Smooth muscle cell of the coronary artery (primary cell): Measurements from ENCODE around the gene PPARA. TPM values are rescaled to one million over a fixed set of nuclear protein-coding genes. Genes with fewer than 3 reads are reported as not detected.

Experiments used
- total RNA-seq: library from RNA; depleted of rRNA; stranded (reverse); fragments of >200 nt; gene quantifications from 2 replicates; pipeline ENCODE4 v1.2.3, GENCODE V29; 2014; ENCODE audit warnings: low replicate concordance

PPARA gene
- 10.7 and 12.5 TPM in 2 replicates for total RNA-seq

DNA sequence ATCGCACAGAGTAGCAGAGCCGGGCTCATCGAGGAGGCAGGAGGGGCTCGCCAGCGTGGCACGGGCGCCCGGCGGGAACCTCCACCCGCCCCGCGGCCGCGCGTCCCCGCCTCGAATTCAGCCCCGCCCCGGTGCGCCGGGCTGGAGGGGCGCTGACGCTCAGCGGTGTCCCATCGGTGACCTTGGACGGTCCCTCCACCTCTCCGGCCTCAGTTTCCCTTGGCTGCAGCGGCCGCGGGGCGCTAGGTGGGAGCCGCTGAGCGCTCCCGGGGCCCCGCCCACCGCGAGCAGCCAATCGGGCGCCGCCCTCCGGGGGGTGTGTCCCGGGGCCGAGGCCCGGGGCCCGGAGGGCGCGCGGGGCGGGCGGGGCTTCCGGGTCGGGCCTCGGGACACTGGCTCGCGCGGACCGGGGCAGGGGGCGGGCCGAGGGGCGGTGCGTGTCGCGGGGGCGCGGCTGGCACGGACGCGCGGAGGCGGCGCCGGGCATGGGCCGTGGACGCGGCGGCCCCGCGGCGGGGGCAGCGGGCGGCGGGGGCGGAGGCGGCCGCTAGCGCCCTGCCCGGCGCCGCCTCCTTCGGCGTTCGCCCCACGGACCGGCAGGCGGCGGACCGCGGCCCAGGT is at the start of gene PPARA:
TSS of gene PPARA (plus strand) at position 493 of the 621 bp plus-strand sequence. CDS start 47,858 bp downstream, outside the sequence.

DNA sequence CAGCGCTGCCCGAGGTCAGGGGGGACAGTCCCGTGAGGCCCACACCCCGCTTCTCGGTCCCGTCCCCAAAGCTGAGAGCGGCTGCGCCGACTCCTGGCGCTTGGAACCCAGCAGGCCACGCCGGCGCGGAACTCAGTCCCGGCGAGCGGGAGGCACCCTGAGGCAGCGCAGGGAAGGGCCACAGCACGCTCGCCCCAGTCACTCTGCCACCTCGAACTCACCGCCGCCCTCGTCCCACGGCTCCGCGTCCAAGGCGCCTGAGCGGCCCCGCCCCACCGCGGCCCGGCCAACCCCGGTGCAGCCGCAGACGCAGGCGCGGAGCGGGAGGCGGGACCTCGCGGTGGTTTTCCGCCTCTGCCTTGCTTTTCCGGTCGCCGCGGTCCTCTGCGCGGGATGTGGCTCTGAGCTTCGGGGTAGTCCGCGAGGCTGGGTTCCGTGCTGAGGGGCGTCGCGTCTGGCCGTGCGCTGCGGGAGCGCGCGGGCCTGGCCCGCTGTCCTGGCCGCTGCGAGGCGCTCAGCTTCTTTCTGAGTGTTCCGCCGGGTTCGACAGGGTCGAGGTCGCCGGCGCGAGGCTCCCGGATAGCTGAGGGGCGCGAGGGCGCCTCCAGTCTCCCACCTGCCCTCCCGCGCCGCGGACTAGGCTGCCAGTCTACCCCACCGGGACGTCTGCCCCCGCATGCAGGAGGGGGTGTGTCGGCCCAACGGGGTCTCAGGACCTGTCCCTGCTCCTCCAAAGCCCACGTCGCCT is 99.9 kb downstream of the PPARA start, which contains the start of gene CDPF1:
TSS of gene CDPF1 (minus strand) at position 259 of the 748 bp plus-strand sequence. CDS start 2,009 bp downstream, outside the sequence.

DNA sequence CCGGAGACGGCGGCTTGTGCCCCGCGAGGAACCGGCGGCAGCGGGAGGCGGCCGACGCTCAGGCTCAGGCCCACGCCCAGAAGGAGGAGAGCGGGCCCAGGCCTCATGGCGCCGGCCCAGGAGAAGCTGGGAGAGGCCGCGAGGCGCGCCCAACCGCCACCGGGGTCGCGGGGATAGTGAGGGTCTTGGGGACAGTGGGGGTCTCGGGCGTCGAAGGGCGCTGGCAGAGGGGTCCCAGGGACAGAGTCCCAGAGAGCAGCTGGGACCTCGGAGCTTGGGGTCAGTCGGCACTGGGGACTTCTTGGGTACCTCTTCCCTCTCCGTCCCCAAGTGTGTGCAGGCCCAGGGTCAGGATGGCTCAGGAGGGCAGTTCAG is 112.9 kb downstream of the PPARA start, which contains the start of gene PKDREJ:
TSS of gene PKDREJ (minus strand) at position 128 of the 375 bp plus-strand sequence. CDS start at position 107, 21 bp downstream.

DNA sequence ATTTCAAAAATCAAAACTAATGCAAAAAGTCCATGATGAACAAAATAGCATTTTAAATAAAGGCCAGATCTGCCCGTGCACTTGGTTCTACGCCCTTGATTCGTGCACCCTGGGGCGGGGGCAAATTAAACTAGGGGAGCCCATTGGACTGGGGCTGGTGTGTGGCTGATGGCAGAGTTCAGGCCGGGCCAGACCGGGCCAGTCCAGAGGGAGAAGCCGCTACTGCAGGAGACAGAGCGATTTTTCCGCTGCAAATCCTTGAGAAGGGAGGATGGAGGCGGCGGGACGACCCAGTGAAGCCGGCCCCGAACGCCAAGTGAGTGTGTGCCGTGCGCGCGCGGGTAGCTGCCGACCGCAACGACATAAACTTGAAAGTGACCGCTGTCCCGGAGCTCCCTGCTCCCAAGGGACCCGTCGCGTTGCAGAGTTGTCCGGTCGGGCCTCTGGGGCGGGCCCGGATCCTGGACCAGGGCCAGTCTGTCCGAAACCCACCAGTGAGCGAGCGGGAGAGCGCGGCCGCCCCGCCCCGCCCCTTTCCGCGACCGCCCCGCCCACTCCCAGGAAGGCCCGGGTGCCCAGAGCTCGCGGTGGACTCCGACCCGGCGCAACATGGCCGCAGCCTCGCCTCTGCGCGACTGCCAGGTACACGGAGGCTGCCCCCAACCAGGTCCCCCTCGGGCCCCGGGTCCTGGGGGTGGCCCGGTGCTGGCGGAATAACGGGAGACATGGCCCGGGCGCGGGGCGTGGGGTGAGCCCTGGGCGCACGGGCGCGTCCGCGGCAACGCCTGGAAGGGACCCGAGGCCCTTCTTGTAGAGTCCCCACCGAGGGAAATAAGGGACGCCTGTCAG is 117.3 kb downstream of the PPARA start, which contains the start of gene TTC38:
TSS of gene TTC38 (plus strand) at position 578 of the 849 bp plus-strand sequence. CDS start at position 610, 32 bp downstream.

Other genes starting within 250 kb of the PPARA start
- gene WNT7B, start 173.4 kb upstream of the PPARA start, total RNA-seq: not detected in 2 replicates
- 3.2 and 8.8 TPM in 2 replicates for gene CDPF1, start 99.8 kb downstream of the PPARA start, total RNA-seq
- under 0.01 TPM in 1 of 2 replicates, not detected in the other for gene PKDREJ, start 112.8 kb downstream of the PPARA start, total RNA-seq
- gene TTC38, start 117.5 kb downstream of the PPARA start, total RNA-seq: 21.3 and 22.2 TPM in 2 replicates
- 1.8 TPM in 1 of 2 replicates, not detected in the other for gene GTSE1, start 146.3 kb downstream of the PPARA start, total RNA-seq
- gene TRMU, start 185.2 kb downstream of the PPARA start, total RNA-seq: 26.4 and 32.5 TPM in 2 replicates